Right ventricle myocardium inferior (tissue), 1 donor: ENCODE results near the gene COA8. TPM values are rescaled to one million over a fixed set of nuclear protein-coding genes. Genes with fewer than 3 reads are reported as not detected.

ENCODE experiments used
- ATAC-seq: fragments of 200-7000 bp; cut with Tn5 transposase; one replicate; pipeline ENCODE4 v1.9.1; 2020; ENCODE audit warnings: mild to moderate bottlenecking, moderate library complexity
- DNase-seq: peaks from one replicate; pipeline ENCODE4 v3.0.0; 2021; ENCODE audit errors: missing footprints
- intact Hi-C: fragments of 100-400 bp; cut with DNase I; formaldehyde crosslinking; loops from one replicate; pipeline ENCODE4 v1.11.0; 2022
- total RNA-seq: library from RNA; stranded (reverse); fragmentation: NEBNext Ultra II Directional; extraction: Animal tissue kit (Norgen Biotek cat#: 25700); gene quantifications from one replicate; pipeline ENCODE4 v1.2.1, GENCODE V29; 2021
- donor health status: DM: no; HTN: yes; CAD: no; lungs with severe emphysema.

COA8 gene
- total RNA-seq, 1 donor from 2014 or later: 49.3 TPM

DNA sequence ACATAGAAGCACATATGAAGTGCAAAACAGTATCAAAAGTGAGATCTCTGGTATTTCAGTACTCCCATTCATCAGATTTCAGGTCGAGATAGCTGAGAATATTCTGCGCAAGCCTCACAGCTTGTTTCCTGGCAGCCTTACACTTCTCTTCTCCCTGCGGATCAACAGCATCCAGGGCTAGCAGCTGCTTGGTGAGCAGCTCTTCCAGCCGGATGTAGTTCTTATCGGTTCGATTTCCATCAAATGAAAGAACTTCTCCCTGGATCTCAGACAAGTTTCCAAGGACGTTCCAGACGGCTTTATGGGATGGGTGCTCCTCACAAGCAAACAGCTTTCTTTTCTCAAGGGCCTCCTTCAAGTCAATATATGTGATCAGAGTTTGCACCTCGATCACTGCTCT is 3.0 kb upstream of the COA8 start:
- no peak for DNase-seq
- ATAC-seq: no peak
- intact Hi-C loops: loop anchor here (10.0 kb wide), 1 partner anchor 155 kb away; the partner anchor contains the start of genes XRCC3 and ZFYVE21

DNA sequence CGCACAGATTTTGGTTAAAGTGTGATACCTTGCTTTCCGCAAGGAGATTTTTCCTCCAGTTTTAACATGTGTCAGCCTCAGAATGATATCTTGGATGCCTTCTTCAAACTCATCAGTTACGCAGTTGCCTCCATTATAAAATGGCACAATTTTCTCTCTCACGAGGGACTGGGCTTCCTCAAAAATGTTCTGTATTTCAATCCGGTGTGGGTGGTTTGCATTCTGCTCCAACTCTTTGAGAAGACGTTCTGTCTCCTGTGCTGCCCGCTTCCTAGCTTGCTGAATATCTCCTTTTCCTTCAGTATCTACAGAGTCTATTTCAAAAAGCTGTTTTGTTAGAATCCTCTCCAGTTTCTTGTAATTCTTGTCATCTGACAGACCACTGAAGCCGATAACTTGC is 2.1 kb upstream of the COA8 start:
- ATAC-seq: no peak
- intact Hi-C loops: loop anchor here (10.0 kb wide), 1 partner anchor 154 kb away; the partner anchor contains the start of genes XRCC3 and ZFYVE21
- DNase-seq: no peak

DNA sequence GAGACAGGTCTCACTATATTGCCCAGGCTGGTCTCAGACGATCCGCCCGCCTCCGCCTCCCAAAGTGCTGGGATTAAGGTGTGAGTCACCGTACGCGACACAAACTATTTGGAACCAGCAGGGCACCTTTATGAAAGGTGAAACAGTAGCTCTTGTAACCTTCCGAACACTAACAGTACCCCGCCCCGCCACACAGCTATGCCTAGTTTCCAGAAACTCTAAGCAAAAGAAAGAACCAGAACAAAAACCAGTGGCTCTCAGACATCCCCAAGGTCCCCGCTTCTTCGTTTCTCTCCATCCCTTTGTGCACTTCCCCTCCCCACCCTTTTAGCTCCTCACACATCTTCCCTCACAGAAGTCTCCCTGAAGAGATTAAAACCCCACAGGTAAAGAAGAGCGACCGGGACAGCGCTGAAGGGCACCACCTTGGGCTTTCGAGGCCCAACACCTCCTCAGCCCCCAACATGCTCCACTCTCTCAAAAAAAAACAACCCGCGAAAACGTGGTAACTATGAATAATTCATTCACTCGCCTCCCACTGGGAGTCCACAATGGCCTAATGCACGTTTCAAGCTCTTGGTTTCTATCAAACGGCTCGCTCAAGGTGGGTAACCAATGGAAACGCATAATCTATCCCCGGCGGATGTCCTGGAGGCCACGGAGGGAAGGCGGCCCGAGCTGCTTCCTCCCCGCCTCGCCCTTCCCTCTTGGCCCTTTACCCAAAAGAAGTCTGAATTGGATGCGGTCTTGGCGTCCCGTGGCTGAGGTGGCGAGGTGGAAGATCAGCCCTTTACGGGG is 1.2 kb upstream of the COA8 start:
- intact Hi-C loops: loop anchor here (10.0 kb wide), 1 partner anchor 153 kb away; the partner anchor contains the start of genes XRCC3 and ZFYVE21
- ATAC-seq (peak; percentile 23), DNase-seq (no peak)

DNA sequence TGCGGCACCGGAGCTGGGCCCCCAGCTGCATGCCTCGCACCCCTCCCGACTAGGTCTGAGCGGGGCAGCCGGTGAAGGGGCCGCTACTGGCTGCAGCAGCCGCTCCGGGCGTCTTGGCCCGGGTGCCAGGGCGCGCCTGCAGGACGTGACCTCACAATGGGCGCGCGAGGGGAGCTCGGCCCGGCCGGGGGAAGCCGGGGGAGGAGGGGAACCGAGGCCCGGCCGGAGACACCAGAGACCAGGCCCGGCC is 656 bp upstream of the COA8 start:
- DNase-seq: no peak
- ATAC-seq: no peak
- intact Hi-C loops: loop anchor here (10.0 kb wide), 1 partner anchor 153 kb away; the partner anchor contains the start of genes XRCC3 and ZFYVE21

DNA sequence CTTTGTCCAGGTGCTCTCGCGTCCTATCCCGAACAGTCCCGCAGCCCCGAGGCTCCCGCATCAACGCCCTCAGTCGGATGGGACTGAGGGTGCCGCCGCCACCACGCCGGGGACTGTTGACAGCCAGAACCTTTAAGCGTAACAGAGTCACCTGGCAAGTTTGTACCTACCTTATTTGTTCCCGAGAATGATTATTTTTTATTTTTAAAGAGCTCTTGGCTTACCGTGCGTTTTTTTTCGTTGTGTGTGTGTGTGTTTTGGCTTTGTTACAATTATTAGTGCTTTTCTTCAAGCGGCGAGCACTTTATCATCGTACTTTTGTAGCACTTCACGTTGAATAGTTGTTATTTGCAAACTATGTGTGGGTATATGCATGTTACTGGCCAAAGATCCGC is 463 bp downstream of the COA8 start:
- intact Hi-C loops: loop anchor here (10.0 kb wide), 1 partner anchor 152 kb away; the partner anchor contains the start of genes XRCC3 and ZFYVE21
- no peak for ATAC-seq

DNA sequence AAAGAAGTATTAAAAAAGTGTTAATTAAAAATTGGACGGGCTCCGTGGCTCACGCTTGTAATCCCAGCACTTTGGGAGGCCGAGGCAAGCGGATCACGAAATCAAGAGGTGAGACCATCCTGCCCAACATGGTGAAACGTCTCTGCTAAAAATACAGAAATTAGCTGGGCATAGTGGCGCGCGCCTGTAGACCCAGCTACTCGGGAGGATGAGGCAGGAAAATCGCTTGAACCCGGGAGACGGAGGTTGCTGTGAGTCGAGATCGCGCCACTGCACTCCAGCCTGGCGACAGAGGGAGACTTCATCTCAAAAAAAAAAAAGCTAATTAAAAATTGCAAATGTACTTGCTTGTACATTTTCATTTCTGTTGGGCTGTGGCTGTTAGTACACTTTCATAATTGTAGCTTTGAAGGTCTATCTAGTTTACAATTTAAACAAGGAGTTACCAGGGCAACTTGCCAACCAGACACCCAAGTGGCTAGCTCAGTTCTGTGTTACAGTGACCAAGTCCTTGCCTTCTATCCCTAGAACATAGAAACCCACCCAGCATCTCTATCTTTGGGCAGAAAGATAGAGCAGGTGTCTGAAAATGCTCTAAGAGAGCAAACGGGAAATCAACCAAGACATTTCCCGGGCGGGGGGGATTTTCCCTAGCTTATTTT is 1.2 kb downstream of the COA8 start:
- no peak for DNase-seq
- intact Hi-C loops: loop anchor here (10.0 kb wide), 1 partner anchor 151 kb away; the partner anchor contains the start of genes XRCC3 and ZFYVE21

More for the DNA sequence above, 463 bp downstream of the COA8 start:
- DNase-seq: no peak

DNA sequence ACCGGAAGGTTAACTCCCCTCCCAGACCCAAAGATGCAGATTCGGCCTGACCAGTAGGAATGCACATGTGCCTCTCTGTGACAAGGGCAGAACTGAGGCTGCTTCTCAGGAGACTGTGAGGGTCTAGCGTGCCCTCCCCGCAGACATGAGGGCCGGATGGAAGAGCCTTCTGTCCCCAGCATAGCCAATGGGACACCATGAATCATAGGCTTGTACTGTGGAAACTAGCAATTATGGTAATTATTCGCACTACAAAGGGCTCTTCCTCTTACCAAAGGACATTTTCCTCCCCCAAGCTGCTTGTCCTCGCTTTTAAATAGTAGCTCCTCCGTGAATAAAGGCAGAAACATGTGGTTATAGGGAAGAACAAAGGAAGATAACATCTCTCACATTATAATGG is 6.2 kb downstream of the COA8 start:
- DNase-seq: no peak
- ATAC-seq: no peak
- intact Hi-C loops: loop anchor here (10.0 kb wide), 1 partner anchor 146 kb away; the partner anchor contains the start of genes XRCC3 and ZFYVE21

More for the DNA sequence above, 1.2 kb downstream of the COA8 start:
- ATAC-seq: no peak

DNA sequence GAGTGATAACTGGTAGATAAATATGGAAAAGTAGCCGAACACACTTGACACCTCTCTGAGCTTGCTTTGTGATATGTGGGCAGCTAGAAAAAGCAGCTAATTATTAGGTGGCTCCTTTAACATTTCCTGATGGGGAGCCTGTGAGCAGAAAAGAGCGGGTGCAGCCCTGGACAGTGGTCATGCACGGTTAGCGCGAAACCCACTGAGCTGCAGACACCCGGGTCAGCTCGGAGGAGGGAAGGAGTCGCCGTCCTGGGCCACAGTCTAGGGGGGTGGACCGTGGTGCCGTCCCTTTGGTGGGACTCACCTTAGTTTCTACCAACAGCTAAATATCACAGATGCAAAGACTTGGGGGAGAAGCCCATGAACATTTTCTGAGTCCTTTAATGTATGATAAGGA is 6.6 kb downstream of the COA8 start:
- intact Hi-C loops: loop anchor here (10.0 kb wide), 1 partner anchor 145 kb away; the partner anchor contains the start of genes XRCC3 and ZFYVE21

DNA sequence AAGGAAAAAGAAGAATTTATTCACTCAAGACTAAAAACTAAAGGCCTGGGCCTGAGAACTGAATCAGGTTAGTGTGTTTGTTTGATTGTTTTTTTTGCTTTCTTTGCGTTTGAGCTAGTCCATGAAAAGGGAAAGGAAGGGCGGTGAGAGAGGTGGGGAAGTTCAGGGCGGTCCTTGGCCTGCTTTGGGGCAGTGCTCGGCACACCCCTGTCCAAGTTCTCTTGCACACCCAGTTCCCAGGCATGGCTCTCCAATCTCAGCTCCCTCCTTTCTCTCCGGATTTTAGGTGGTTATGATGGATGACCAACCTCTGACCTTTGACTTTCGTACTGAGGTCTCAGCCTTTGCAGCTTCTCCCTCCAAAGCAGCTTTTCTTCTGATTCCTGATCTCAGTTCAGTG is 11.3 kb downstream of the COA8 start:
- intact Hi-C loops: loop anchor here (5.0 kb wide), 1 partner anchor 408 kb away; no protein-coding TSS in a partner anchor
- ATAC-seq (no peak), DNase-seq (peak; percentile 50)

More for the DNA sequence above, 6.6 kb downstream of the COA8 start:
- ATAC-seq (no peak), DNase-seq (no peak)

DNA sequence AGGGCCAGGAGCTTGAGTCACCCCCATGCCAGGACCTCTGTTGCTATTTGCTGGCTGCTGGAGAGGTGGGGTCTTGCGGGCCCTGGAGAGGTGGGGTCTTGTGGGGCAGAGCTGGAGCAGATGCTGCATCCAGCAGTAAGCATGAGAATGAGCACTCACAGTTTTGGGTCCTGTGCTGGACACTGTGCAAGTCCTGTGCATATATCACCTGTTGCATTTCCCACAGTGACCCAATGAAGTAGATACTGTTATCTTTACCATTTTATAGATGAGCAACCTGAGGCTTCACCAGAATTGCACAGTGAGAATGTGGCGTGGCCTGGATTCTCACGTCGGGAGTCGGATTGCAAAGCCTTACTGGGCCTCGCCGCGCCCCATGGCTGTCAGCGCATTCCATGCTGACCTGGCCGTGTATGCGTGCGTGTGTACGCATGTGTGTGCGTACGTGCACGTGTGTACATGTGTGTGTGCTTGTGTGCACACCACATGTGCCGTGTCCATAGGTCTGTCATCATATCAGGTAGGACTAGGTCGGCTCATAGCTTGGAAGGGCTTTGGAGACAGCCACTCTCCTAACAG is 12.0 kb downstream of the COA8 start:
- ATAC-seq: no peak
- intact Hi-C loops: loop anchor here (5.0 kb wide), 2 partner anchors 53 to 408 kb away; partner anchors contain the start of gene KLC1
- DNase-seq: no peak

DNA sequence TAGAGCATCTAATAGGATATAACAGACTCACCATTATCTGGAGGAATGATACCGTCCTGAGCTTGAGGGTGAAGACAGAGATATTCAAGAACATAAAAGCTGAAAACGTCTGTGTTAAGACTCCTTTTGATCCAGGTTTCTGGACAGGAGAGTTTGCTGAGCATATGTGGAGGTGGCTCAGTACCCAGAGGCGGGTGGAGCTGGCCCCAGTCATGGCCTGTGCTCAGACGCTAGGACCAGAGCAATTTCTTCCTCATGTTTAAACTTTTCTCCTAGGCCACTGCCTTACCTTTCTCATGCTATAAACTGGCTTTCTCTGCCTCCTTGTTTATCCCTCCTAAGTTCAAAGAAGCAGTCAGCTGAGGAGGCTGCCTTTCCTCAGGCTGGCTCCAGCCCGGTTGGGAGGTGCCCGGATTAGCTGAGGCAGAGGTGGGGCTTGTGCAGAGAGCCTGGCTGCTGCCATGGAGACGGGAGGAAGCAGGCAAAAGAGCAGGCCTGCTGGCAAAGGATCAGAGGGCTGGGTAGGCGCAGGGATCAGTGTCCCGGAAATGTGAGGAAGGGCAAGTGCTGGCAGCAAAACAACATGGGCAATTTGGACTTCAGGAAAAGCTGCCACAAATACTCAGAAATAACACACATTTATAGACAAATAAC is 13.7 kb downstream of the COA8 start:
- peak; percentile 96 for ATAC-seq
- peak; percentile 91 for DNase-seq
- intact Hi-C loops: loop anchor here (5.0 kb wide), 1 partner anchor 51 kb away; the partner anchor contains the start of gene KLC1

DNA sequence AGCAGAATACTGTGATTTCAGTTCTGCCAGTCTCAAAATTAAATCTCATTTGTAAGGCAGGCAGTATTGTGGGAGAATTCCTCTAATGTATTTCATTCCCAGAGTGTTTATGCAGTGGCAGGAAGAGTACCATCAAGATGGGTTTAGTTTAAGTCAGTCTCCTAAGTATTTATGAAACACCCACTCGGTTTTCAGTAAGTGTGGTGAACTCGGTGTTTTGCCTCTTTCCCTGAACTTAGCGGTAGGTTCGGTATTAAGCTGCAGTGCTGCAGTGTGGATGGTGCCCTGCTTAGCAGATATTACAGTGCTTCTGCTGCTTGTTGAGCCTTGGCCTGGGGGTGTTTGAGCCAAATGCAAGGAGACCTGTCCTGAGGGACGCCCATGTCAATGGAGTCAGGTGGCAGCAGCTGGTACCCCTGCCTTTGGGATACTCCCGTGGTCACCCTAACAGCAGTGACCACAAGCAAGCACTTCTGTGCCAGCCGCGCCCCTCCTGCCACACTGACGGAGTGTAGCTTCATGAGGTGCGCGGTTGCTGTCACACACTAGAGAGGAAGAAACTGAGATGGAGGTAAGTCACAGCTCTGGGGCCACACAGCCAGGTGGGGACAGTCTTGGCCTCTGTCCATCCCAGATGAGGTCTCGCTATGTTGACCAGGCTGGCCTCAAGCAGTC is 15.8 kb downstream of the COA8 start:
- intact Hi-C loops: loop anchor here (5.0 kb wide), 1 partner anchor 49 kb away; the partner anchor contains the start of gene KLC1
- no peak for ATAC-seq
- DNase-seq: no peak

DNA sequence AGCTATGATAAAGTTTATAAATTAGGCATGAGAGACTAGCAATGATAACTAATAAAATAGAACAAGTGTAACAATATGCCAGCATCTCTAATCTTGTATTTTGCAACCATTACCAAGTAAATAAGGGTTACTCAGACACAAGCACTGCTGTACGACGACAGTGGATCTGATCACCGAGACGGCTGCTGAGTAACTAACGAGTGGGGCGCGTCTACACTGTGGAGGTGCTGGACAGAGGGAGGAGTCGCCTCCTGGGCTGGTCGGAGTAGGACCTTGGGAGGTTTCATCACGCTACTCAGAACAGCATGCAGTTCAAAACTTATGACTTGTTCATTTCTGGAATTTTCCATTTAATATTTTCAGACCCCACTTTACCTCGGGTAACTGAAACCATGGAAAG is 18.4 kb downstream of the COA8 start:
- ATAC-seq (no peak), DNase-seq (no peak)
- intact Hi-C loops: no loop called here

DNA sequence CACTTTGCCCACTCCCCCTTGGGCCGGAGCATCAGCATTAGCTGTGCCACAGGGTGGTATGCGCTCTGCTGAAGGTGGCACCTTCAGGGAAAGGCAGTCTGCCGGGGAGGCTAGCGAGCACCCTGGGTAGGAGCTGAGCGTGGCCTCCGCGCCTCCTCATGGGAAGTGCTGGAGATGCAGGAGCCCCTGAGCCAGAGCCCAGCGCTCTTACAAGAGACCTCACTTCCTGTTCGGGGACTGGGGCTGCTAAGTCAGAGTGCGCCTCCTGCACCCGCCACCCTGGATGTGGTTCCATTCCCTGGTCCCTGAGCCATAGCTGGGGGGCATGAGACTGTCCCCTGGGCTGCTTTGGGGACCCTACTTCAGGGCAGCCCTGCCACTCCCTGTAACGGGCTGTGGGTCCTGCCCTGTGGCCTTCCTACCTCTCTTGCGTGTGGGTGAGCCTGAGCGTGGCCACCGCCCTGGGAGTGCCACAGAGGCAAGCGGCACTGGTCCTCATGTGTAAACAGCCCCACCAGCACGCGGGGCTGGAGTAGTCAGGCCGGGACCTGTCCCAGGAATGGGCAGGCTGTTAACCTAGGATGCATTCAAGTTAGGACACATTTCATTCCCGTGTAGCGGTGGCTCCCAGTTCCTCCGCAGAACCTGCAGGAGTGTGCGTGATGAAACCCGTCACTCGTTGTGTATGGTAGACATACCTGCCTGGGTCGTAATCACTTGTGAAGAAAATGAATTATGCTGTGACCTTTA is 19.4 kb downstream of the COA8 start:
- no peak for DNase-seq
- no peak for ATAC-seq
- intact Hi-C loops: no loop called here

DNA sequence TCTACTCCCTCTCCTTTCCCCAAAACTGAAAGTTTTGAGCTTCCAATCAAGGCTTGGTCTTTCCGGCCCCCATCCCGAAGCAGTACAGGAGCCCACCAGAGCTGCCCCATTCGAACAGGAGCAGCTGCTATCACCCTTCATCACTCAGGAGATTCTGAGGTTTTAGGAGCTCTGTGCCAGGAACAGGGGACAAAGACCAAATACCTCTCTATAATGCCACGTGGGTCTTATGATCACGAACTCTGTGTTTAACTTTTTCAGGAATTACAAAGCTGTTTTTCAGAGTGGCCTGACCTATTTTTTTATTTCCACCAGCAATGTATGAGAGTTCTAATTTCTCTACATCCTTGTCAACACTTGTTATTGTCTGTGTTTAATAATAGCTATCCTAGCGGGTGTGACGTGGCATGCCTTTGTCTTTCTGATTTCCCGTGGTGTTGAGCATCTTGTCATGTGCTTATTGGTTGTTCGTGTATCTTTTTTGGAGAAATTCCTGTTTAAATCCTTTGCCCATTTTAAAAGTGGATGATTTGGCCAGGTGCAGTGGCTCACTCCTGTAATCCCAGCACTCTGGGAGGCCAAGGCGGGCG is 21.7 kb downstream of the COA8 start:
- no peak for ATAC-seq

DNA sequence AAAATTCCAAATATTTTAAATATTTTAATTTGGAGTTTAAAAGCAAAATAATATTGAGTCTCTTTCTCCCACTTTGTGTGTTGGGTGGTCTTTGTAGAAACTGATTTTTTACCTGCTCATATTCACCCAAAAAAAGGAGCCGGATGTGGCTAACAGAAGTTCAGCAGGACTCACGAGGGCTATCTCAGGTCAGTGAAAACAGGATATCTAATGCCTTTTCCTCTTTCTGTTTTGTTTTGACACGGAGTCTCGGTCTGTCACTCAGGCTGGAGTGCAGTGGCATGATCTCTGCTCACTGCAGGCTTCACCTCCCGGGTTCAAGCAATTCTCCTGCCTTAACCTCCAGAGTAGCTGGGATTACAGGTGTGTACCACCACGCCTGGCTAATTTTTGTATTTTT is 30.8 kb downstream of the COA8 start:
- intact Hi-C loops: no loop called here
- DNase-seq: no peak
- ATAC-seq: no peak

More for the DNA sequence above, 21.7 kb downstream of the COA8 start:
- DNase-seq: no peak
- intact Hi-C loops: no loop called here

DNA sequence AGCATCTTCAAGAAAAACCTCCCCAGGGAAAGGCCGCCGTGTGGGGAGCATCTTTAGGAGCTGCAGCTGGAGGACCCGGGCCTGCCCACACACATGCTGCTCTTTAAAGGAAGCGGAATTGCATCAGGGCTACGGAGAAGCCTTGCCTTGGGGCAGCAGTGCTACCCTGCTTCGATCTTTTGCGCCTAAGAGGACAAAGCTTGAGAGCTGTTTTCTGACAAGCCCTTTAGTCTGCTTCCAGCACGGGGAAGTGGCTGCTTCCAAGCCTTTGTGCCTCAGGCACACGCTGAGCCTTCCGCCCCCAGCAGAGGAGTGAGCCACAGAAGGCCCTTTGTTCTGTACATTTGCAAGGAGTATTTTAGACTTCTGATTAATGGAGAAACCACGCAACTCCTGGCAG is 31.5 kb downstream of the COA8 start:
- intact Hi-C loops: no loop called here
- ATAC-seq (peak; percentile 74), DNase-seq (no peak)
